GM23338 (cell line): ENCODE measurements around the gene EGFL7.

Experiments used
- CREB1 ChIP-seq: fragments of 250-450 bp; sonication (Bioruptor Pico); IDR thresholded peaks from 2 replicates; pipeline ENCODE4 v1.5.0; 2020; ENCODE audit warnings: low read depth, mild to moderate bottlenecking, moderate library complexity
- EZH2 ChIP-seq: fragments of 200-600 bp; sonication (generic); IDR thresholded peaks from one replicate; pipeline ENCODE4 v1.8.0; 2017; ENCODE audit warnings: antibody characterized with exemption, mild to moderate bottlenecking, low read depth; ENCODE audit not compliant: unreplicated experiment
- POLR2AphosphoS5 ChIP-seq: IDR thresholded peaks from 2 replicates; pipeline ENCODE4 v1.6.1; 2016; ENCODE audit warnings: antibody characterized with exemption, low read depth
- STAT1 ChIP-seq: IDR thresholded peaks from one replicate; pipeline ENCODE4 v1.6.1; 2016; ENCODE audit warnings: antibody characterized with exemption; ENCODE audit not compliant: unreplicated experiment
- ZNF114 ChIP-seq: fragments of 250-450 bp; sonication (Bioruptor Pico); IDR thresholded peaks from 2 replicates; pipeline ENCODE4 v1.5.0; 2020; ENCODE audit warnings: mild to moderate bottlenecking, moderate library complexity
- TF ChIP-seq, protein P1 (sequence below): IDR thresholded peaks from one replicate; pipeline ENCODE4 v1.6.1; 2018; ENCODE audit warnings: antibody characterized with exemption; ENCODE audit not compliant: unreplicated experiment
- TF ChIP-seq, protein P2 (sequence below), 2 experiments: fragments of 200-600 bp in 1 of 2; sonication (generic) in 1 of 2; conservative IDR thresholded peaks; 2 replicates each; pipeline versions ENCODE4 v1.5.1 to v1.6.1; 2016 to 2017; ENCODE audit warnings: antibody characterized with exemption in 2 of 2, low read depth in 2 of 2, mild to moderate bottlenecking in 2 of 2, moderate library complexity in 1 of 2

DNA sequence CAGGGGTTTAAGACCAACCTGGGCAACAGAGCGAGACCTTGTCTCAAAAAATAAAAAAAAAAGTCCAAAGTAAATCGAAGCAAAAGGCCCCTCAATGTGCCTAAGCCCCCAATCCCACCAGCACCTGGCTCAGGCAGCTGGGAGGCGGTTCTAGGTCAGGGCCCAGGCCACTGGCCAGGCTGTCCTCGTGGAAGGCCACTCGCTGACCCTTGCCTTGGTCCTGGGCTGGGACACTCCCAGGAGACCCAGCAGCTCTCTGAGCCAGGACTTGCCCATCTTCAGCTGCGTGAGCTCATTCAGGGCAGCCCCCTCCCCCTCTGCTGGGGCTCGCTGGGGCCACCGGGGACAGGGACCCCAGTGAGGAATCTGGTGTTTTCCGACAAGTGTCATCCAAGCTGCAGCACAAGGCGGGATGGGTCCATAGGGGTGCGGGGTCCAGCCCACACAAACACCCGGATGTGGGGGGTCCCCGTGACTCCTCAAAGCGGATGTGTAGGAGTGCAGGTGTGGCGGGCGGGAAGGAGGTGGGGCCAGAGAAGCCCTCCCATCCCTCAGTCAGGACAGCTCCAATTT, 20.5 kb downstream of the EGFL7 start:
- TF ChIP-seq, protein P1, sequence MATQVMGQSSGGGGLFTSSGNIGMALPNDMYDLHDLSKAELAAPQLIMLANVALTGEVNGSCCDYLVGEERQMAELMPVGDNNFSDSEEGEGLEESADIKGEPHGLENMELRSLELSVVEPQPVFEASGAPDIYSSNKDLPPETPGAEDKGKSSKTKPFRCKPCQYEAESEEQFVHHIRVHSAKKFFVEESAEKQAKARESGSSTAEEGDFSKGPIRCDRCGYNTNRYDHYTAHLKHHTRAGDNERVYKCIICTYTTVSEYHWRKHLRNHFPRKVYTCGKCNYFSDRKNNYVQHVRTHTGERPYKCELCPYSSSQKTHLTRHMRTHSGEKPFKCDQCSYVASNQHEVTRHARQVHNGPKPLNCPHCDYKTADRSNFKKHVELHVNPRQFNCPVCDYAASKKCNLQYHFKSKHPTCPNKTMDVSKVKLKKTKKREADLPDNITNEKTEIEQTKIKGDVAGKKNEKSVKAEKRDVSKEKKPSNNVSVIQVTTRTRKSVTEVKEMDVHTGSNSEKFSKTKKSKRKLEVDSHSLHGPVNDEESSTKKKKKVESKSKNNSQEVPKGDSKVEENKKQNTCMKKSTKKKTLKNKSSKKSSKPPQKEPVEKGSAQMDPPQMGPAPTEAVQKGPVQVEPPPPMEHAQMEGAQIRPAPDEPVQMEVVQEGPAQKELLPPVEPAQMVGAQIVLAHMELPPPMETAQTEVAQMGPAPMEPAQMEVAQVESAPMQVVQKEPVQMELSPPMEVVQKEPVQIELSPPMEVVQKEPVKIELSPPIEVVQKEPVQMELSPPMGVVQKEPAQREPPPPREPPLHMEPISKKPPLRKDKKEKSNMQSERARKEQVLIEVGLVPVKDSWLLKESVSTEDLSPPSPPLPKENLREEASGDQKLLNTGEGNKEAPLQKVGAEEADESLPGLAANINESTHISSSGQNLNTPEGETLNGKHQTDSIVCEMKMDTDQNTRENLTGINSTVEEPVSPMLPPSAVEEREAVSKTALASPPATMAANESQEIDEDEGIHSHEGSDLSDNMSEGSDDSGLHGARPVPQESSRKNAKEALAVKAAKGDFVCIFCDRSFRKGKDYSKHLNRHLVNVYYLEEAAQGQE, result no peak
- TF ChIP-seq EZH2, result no peak
- no peak for TF ChIP-seq POLR2AphosphoS5
- TF ChIP-seq, protein P2, sequence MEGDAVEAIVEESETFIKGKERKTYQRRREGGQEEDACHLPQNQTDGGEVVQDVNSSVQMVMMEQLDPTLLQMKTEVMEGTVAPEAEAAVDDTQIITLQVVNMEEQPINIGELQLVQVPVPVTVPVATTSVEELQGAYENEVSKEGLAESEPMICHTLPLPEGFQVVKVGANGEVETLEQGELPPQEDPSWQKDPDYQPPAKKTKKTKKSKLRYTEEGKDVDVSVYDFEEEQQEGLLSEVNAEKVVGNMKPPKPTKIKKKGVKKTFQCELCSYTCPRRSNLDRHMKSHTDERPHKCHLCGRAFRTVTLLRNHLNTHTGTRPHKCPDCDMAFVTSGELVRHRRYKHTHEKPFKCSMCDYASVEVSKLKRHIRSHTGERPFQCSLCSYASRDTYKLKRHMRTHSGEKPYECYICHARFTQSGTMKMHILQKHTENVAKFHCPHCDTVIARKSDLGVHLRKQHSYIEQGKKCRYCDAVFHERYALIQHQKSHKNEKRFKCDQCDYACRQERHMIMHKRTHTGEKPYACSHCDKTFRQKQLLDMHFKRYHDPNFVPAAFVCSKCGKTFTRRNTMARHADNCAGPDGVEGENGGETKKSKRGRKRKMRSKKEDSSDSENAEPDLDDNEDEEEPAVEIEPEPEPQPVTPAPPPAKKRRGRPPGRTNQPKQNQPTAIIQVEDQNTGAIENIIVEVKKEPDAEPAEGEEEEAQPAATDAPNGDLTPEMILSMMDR (conservative IDR thresholded peaks at IDR 0.05; ENCODE audit: low read depth in 2 of 2), result no peak
- no peak for TF ChIP-seq CREB1 (CRISPR knock-in tag)
- no peak for TF ChIP-seq ZNF114 (CRISPR knock-in tag)
- no peak for TF ChIP-seq STAT1
